Coronary artery (tissue), 2 donors: ENCODE results near the gene DPEP1.

Source experiments
- DNase-seq: peaks from one replicate; pipeline ENCODE4 v3.0.0-alpha.2; 2017; ENCODE audit warnings: low spot score
- H3K27ac ChIP-seq, 2 donors: fragments of 200-600 bp; sonication (generic); one replicate each; pipeline ENCODE4 v1.5.1; 2016 to 2019
- H3K4me3 ChIP-seq: fragments of 200-600 bp; sonication (generic); 2 replicates; pipeline ENCODE4 v1.5.1; 2016; ENCODE audit warnings: mild to moderate bottlenecking, moderate library complexity
- TF ChIP-seq, protein P1 (sequence below): fragments of 200-600 bp; sonication (generic); IDR thresholded peaks from one replicate; pipeline ENCODE4 v1.5.1; 2019; ENCODE audit warnings: antibody characterized with exemption

Gene DPEP1

DNA sequence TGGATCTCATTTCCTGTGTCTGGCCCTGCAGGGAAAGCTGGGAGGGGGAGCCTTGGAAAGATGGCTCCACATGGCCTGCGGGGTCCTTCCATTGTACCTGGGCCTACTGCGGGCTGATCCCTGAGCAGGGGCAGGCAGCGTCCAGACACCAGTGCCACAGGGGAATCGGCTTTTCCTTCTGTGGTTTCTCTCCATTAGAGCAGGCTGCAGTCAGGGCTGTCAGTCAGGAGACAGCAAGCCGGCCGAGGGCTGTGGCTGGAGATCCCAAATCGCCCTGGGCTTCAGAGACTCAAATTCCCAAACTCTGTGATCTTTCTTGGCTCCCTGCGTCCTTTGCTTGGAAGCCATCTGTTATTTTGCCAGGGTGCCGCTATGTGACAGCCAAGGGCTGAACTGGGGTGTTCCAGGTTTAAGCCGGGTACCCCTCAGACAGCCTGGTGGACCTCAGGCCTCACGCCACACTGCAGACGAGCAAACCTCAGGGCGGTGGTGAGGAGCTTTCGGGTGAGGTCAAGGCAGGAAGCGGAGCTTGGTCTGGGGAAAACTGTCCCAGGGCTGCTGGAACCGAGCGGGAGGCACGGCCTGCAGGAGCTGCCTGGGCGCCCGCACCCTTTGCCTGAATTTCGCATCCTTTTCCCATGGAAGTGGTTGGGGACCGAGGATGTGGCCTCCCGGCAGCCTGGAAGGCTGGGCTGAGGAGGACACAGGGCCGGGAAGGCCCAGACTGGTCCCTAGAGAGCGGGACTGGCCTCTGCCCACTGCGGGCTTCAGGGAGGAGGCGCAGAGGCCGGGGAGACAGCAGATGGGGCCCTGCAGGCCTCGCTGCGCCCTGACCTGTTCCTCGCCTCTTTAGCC, 39.4 kb upstream of the DPEP1 start:
- TF ChIP-seq, protein P1, sequence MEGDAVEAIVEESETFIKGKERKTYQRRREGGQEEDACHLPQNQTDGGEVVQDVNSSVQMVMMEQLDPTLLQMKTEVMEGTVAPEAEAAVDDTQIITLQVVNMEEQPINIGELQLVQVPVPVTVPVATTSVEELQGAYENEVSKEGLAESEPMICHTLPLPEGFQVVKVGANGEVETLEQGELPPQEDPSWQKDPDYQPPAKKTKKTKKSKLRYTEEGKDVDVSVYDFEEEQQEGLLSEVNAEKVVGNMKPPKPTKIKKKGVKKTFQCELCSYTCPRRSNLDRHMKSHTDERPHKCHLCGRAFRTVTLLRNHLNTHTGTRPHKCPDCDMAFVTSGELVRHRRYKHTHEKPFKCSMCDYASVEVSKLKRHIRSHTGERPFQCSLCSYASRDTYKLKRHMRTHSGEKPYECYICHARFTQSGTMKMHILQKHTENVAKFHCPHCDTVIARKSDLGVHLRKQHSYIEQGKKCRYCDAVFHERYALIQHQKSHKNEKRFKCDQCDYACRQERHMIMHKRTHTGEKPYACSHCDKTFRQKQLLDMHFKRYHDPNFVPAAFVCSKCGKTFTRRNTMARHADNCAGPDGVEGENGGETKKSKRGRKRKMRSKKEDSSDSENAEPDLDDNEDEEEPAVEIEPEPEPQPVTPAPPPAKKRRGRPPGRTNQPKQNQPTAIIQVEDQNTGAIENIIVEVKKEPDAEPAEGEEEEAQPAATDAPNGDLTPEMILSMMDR, result no peak
- H3K27ac ChIP-seq, result no peak overlapping the region
- DNase-seq, result no peak
- peak overlapping the region; percentile 62 for H3K4me3 ChIP-seq

DNA sequence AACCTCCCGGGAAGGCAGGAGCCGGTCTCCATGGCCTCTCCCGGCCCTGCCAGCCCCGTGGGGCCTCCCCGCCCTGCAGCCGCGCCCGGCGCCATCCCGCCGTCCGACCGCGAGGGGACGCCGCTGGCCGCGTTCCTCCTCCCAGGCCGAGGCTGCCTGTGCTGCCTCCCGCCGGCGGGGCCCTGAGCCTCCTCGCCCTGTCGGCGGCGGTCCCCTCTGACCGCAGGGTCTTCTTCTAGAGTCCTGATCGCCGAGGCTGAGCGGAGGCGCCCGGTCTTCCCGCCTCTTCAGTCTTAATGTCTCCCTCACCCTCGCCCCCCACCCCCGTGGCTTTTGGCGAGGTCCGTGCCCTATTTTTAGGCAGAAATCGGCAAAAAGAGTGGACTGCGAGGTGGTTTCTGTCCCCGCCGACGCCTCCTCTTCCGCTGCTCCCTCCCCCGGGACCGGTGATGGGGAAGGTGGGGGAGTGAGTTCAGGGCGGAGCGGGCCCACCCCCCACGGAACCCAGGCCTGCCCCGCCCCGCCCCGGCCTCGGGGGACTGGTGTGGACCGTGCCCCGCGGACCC, 38.7 kb upstream of the DPEP1 start:
- no peak for DNase-seq
- peak overlapping the region; percentile 62 for H3K4me3 ChIP-seq
- TF ChIP-seq, protein P1, result peak; percentile 18
- no peak overlapping the region for H3K27ac ChIP-seq

DNA sequence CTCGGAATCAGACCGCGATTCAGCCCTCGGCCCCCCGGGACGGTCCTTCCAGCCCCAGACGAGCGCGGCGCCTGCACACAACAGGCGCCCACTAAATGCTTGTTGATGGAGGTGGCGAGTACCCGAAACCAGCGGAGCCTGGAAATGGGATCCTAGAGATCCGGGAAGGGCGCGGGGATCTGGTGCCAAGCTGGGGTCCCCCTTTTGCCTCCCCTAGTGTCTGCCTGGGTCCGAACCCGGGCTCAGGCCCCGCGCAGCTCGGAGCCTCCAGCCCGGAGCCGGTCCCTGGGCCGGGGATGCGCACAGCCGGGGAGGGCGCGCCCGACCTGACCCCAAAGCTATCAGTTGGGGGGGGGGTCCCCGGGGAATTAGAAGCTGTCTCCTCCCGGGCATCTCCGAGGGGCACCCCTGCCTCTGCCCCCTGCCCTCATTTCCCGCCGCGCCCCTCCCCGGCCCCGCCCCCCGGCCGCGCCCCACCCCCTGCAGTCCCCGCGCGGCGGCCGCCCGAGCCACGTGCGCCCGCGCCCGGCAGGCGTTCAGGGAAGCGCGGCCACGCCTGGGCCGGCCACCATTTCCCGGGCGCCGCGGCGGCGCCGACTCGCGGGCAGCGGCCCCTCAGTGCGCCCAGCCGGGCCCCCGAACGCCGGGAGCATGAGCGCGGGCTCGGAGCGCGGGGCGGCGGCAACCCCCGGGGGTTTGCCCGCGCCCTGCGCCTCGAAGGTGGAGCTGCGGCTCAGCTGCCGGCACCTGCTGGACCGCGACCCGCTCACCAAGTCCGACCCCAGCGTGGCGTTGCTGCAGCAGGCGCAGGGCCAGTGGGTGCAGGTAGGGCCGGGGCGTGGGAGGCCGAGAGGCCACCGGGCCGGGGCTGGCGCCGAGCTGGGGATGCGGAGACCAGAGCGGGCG, 37.9 kb upstream of the DPEP1 start, which contains the start of gene CPNE7:
Gene CPNE7 (plus strand): TSS at position 512 of the 906 bp plus-strand sequence. CDS start 140 bp downstream, at position 652.
- Histone ChIP-seq H3K4me3 (peak within 1 kb of the TSS; percentile 62), H3K27ac (no peak within 1 kb of the TSS)
- TF ChIP-seq, protein P1, result no peak
- DNase-seq, result no peak

DNA sequence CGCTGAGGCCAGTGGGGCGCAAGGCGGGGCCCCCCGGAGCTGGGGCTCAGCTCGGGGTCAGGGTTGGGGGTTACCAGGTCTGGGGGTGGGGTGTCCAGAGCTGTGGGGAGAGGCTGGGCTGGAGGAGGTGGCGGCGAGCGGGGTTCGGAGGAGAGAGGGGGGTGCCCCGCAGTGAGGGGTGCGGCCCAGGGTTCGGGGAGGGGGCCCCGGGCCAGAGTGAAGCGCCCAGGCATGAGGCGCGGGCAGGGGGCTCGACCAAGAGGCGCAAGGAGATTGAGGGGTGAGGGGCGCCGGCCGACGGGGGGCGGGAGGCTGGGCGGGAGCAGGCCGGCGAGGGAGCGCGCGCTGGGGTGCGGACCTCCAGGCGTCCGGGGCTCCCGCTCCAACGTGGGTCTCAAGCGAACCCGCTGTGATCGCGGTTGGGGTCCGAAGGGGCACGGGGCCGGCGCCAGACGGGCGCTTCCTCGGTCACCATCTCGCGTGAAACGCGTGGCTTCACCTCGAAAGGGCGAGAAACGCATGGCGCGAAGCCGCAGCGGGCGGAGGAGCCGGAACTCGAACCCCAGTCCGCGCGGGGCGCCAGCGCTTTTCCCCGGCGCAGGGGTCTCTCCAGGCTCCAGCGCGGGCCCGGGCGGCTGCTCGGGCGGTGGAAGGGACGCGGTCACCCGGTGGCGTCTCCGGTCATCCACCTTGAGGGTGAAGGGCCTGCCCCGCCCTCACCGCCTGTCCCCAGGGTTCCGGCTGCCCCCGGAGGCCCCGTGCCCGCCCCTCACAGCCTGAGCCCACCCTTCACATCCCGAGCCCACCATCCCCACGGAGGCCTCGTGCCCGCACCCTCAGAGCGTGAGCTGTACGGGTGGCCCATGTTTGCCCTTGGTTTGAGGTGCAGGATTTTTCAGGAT, 37.0 kb upstream of the DPEP1 start:
- Histone ChIP-seq H3K4me3 (peak overlapping the region; percentile 62), H3K27ac (no peak overlapping the region)
- TF ChIP-seq, protein P1, result no peak
- no peak for DNase-seq

DNA sequence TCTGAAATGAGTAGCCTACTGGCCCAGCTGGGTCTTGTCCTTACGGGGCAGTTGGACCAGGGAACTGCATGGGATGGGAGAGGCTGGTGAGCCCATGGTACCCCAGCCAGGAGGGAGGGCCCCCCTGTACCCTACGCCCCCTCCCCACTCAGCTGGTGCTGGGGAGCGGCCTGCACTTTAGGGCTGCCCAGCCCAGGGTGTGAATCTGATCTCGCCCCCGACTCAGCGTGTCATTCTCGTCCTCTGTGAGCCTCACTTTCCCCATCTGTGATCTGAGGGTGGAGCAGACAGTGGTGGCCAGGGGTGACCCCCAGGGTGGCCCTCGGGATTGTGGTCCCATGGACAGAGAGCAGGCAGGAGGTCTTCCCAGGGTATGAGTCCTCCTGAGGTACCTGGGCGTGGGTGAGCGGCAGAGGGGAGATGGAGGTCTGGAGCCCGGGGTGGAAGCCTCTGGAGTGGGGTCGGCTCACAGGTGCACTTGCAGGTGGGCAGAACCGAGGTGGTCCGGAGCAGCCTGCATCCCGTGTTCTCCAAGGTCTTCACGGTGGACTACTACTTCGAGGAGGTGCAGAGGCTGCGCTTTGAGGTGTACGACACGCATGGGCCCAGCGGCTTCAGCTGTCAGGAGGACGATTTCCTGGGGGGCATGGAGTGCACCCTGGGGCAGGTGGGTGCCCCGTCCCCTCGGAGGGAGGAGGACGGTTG, 36.2 kb upstream of the DPEP1 start:
- no peak overlapping the region for H3K4me3 ChIP-seq
- TF ChIP-seq, protein P1, result no peak
- no peak for DNase-seq

More for the DNA sequence above, 36.2 kb upstream of the DPEP1 start:
- H3K27ac ChIP-seq, result no peak overlapping the region
